ENCODE results near the gene SYNPO2.

SYNPO2 gene

GRCh38 chr4:119053997-119054396, 165.3 kb downstream of the SYNPO2 start:
- TF ChIP-seq REST (IDR thresholded peaks at IDR 0.05; ENCODE audit: insufficient read depth in 1 of 2, low read depth in 2 of 2, low read length in 2 of 2), result no peak
- TF ChIP-seq FOXP2 (optimal IDR thresholded peaks at IDR 0.05; ENCODE audit: borderline replicate concordance, extremely low read depth, extremely low read length, insufficient read depth), result no peak
- no peak for TF ChIP-seq POLR2AphosphoS5 (IDR thresholded peaks at IDR 0.05; ENCODE audit: low read depth, low read length)
- no peak for TF ChIP-seq TAF1 (IDR thresholded peaks at IDR 0.05; ENCODE audit: borderline replicate concordance, insufficient read depth, low read length)
- TF ChIP-seq SIN3A (IDR thresholded peaks at IDR 0.05; ENCODE audit: borderline replicate concordance, insufficient read depth, low read length), result no peak

- TF ChIP-seq REST (IDR thresholded peaks at IDR 0.05; ENCODE audit: insufficient read depth in 1 of 2, low read depth in 2 of 2, low read length in 2 of 2) (no peak), TAF1 (IDR thresholded peaks at IDR 0.05; ENCODE audit: borderline replicate concordance, insufficient read depth, low read length) (no peak), SIN3A (IDR thresholded peaks at IDR 0.05; ENCODE audit: borderline replicate concordance, insufficient read depth, low read length) (no peak), POLR2AphosphoS5 (IDR thresholded peaks at IDR 0.05; ENCODE audit: low read depth, low read length) (no peak), FOXP2 (optimal IDR thresholded peaks at IDR 0.05; ENCODE audit: borderline replicate concordance, extremely low read depth, extremely low read length, insufficient read depth) (no peak)
Measured at GRCh38 chr4:119057417-119057816, 168.8 kb downstream of the SYNPO2 start.

GRCh38 chr4:119059221-119059620, 170.6 kb downstream of the SYNPO2 start:
- TF ChIP-seq SIN3A (IDR thresholded peaks at IDR 0.05; ENCODE audit: borderline replicate concordance, insufficient read depth, low read length) (no peak), POLR2AphosphoS5 (IDR thresholded peaks at IDR 0.05; ENCODE audit: low read depth, low read length) (no peak), TAF1 (IDR thresholded peaks at IDR 0.05; ENCODE audit: borderline replicate concordance, insufficient read depth, low read length) (no peak), REST (IDR thresholded peaks at IDR 0.05; ENCODE audit: insufficient read depth in 1 of 2, low read depth in 2 of 2, low read length in 2 of 2) (no peak), FOXP2 (optimal IDR thresholded peaks at IDR 0.05; ENCODE audit: borderline replicate concordance, extremely low read depth, extremely low read length, insufficient read depth) (no peak)

GRCh38 chr4:119068529-119068962, 179.9 kb downstream of the SYNPO2 start:
- TF ChIP-seq SIN3A (IDR thresholded peaks at IDR 0.05; ENCODE audit: borderline replicate concordance, insufficient read depth, low read length) (no peak), REST (IDR thresholded peaks at IDR 0.05; ENCODE audit: insufficient read depth in 1 of 2, low read depth in 2 of 2, low read length in 2 of 2) (no peak), TAF1 (IDR thresholded peaks at IDR 0.05; ENCODE audit: borderline replicate concordance, insufficient read depth, low read length) (no peak), POLR2AphosphoS5 (IDR thresholded peaks at IDR 0.05; ENCODE audit: low read depth, low read length) (no peak), FOXP2 (optimal IDR thresholded peaks at IDR 0.05; ENCODE audit: borderline replicate concordance, extremely low read depth, extremely low read length, insufficient read depth) (no peak)

GRCh38 chr4:119070301-119070700, 181.6 kb downstream of the SYNPO2 start:
- no peak for TF ChIP-seq SIN3A (IDR thresholded peaks at IDR 0.05; ENCODE audit: borderline replicate concordance, insufficient read depth, low read length)
- TF ChIP-seq FOXP2 (optimal IDR thresholded peaks at IDR 0.05; ENCODE audit: borderline replicate concordance, extremely low read depth, extremely low read length, insufficient read depth), result no peak
- no peak for TF ChIP-seq REST (IDR thresholded peaks at IDR 0.05; ENCODE audit: insufficient read depth in 1 of 2, low read depth in 2 of 2, low read length in 2 of 2)
